Stimulated activated CD8-positive, alpha-beta memory T cell treated with anti-CD3 and anti-CD28 coated beads, Interleukin-12 subunit alpha, Interleukin-12 subunit beta, amount 100 ng/mL, for 1 hour (primary cell): ENCODE data around the gene RABAC1.
"Not testable (repeated sequence)": the region's sequence is repeated elsewhere in the genome, so short reads cannot be mapped to it uniquely, and the experiment has no call there.

Experiments used
- DNase-seq: peaks from one replicate; pipeline ENCODE4 v3.0.0-alpha.2; 2020; ENCODE audit warnings: low read depth

Gene RABAC1

GRCh38 chr19:41959056-41960053 lies at the start of gene RABAC1:
Gene RABAC1, minus strand, starts transcription at chr19:41959321. Its CDS starts 29 bp downstream, at chr19:41959292.
- DNase-seq: peak; percentile 78

GRCh38 chr19:42006569-42006968 lies 47.4 kb upstream of the RABAC1 start:
- DNase-seq: no peak

GRCh38 chr19:42005504-42005903 lies 46.4 kb upstream of the RABAC1 start:
- DNase-seq: no peak

- no peak for DNase-seq
Observed at GRCh38 chr19:42003506-42004294, 44.6 kb upstream of the RABAC1 start.

- no peak for DNase-seq
Observed at GRCh38 chr19:41999878-42000208, 40.7 kb upstream of the RABAC1 start.

- DNase-seq: no peak
Observed at GRCh38 chr19:41999071-41999877, 40.2 kb upstream of the RABAC1 start.

- DNase-seq: no peak
Observed at GRCh38 chr19:41998246-41999020, 39.3 kb upstream of the RABAC1 start.

- DNase-seq: no peak
Observed at GRCh38 chr19:41997851-41998229, 38.7 kb upstream of the RABAC1 start.

- no peak for DNase-seq
Observed at GRCh38 chr19:41997121-41997850, 38.2 kb upstream of the RABAC1 start.

GRCh38 chr19:41995959-41996797 lies 37.1 kb upstream of the RABAC1 start:
- no peak for DNase-seq

GRCh38 chr19:41994994-41995958 lies 36.2 kb upstream of the RABAC1 start:
- DNase-seq: no peak

- no peak for DNase-seq
Observed at GRCh38 chr19:41994521-41994971, 35.4 kb upstream of the RABAC1 start.

- peak; percentile 37 for DNase-seq
Observed at GRCh38 chr19:41993612-41994483, 34.7 kb upstream of the RABAC1 start, which contains the start of gene ATP1A3. Gene ATP1A3, minus strand, starts transcription at chr19:41994230. Its CDS starts 154 bp downstream, at chr19:41994076.

- DNase-seq: not testable (repeated sequence)
Observed at GRCh38 chr19:41991925-41992569, 32.9 kb upstream of the RABAC1 start.

- no peak for DNase-seq
Observed at GRCh38 chr19:41991025-41991424, 31.9 kb upstream of the RABAC1 start.

- no peak for DNase-seq
Observed at GRCh38 chr19:41990615-41991014, 31.5 kb upstream of the RABAC1 start.

GRCh38 chr19:41990028-41990427 lies 30.9 kb upstream of the RABAC1 start:
- no peak for DNase-seq
